Head of caudate nucleus (tissue), 42 donors: ENCODE measurements around the gene CLIC5.

Source experiments
- DNase-seq, 42 donors: peaks; one replicate each; pipeline versions ENCODE4 v3.0.0 to v3.0.0-alpha.2; 2020 to 2021; ENCODE audit warnings: mixed read lengths in 7 of 42
- intact Hi-C: fragments of 100-400 bp; cut with DNase I; formaldehyde crosslinking; loops from one replicate; pipeline ENCODE4 v1.15.0; 2022

CLIC5 gene

GRCh38 chr6:45880676-45881075 lies 135.0 kb downstream of the CLIC5 start:
- intact Hi-C loops, result no loop called here
- DNase-seq, result no peak

- no peak for DNase-seq
- intact Hi-C loops, result no loop called here
Observed at GRCh38 chr6:45880159-45880558, 135.5 kb downstream of the CLIC5 start.

- intact Hi-C loops, result no loop called here
- no peak for DNase-seq
Observed at GRCh38 chr6:45877970-45878590, 137.6 kb downstream of the CLIC5 start.

GRCh38 chr6:45872827-45873365 lies 142.8 kb downstream of the CLIC5 start:
- DNase-seq, result no peak
- intact Hi-C loops, result no loop called here

GRCh38 chr6:45870531-45870930 lies 145.1 kb downstream of the CLIC5 start:
- intact Hi-C loops, result no loop called here
- no peak for DNase-seq

GRCh38 chr6:45864651-45865050 lies 151.0 kb downstream of the CLIC5 start:
- intact Hi-C loops, result no loop called here
- no peak for DNase-seq

- DNase-seq, result no peak
- intact Hi-C loops, result no loop called here
Observed at GRCh38 chr6:45858691-45859090, 157.0 kb downstream of the CLIC5 start.

GRCh38 chr6:45857827-45858226 lies 157.8 kb downstream of the CLIC5 start:
- DNase-seq, result no peak
- intact Hi-C loops, result no loop called here

- intact Hi-C loops, result no loop called here
- no peak for DNase-seq
Observed at GRCh38 chr6:45855642-45856394, 159.8 kb downstream of the CLIC5 start.

GRCh38 chr6:45854149-45854742 lies 161.4 kb downstream of the CLIC5 start:
- intact Hi-C loops, result no loop called here

GRCh38 chr6:45851034-45851400 lies 164.6 kb downstream of the CLIC5 start:
- intact Hi-C loops, result no loop called here

More at GRCh38 chr6:45854149-45854742, 161.4 kb downstream of the CLIC5 start:
- no peak for DNase-seq

GRCh38 chr6:45850378-45851033 lies 165.2 kb downstream of the CLIC5 start:
- intact Hi-C loops, result no loop called here
- no peak for DNase-seq

More at GRCh38 chr6:45851034-45851400, 164.6 kb downstream of the CLIC5 start:
- no peak for DNase-seq

- no peak for DNase-seq
- intact Hi-C loops, result no loop called here
Observed at GRCh38 chr6:45845567-45845966, 170.1 kb downstream of the CLIC5 start.

- intact Hi-C loops, result no loop called here
Observed at GRCh38 chr6:45844986-45845385, 170.7 kb downstream of the CLIC5 start.

GRCh38 chr6:45843848-45844521 lies 171.7 kb downstream of the CLIC5 start:
- intact Hi-C loops, result no loop called here
- no peak for DNase-seq

More at GRCh38 chr6:45844986-45845385, 170.7 kb downstream of the CLIC5 start:
- DNase-seq, result no peak

- intact Hi-C loops, result no loop called here
- DNase-seq, result no peak
Observed at GRCh38 chr6:45841062-45841461, 174.6 kb downstream of the CLIC5 start.

GRCh38 chr6:45838996-45839395 lies 176.7 kb downstream of the CLIC5 start:
- DNase-seq, result no peak
- intact Hi-C loops, result no loop called here

GRCh38 chr6:45838451-45838850 lies 177.2 kb downstream of the CLIC5 start:
- intact Hi-C loops, result no loop called here

GRCh38 chr6:45837541-45838200 lies 178.0 kb downstream of the CLIC5 start:
- intact Hi-C loops, result no loop called here
- DNase-seq, result no peak

More at GRCh38 chr6:45838451-45838850, 177.2 kb downstream of the CLIC5 start:
- no peak for DNase-seq
